Measurements from ENCODE around the gene EBI3. TPM values are rescaled to one million over a fixed set of nuclear protein-coding genes. Genes with fewer than 3 reads are reported as not detected.

Gene EBI3
- total and polyA plus RNA-seq, 10 donors, result 15.0 to 60.6 (median 34.2) TPM

DNA sequence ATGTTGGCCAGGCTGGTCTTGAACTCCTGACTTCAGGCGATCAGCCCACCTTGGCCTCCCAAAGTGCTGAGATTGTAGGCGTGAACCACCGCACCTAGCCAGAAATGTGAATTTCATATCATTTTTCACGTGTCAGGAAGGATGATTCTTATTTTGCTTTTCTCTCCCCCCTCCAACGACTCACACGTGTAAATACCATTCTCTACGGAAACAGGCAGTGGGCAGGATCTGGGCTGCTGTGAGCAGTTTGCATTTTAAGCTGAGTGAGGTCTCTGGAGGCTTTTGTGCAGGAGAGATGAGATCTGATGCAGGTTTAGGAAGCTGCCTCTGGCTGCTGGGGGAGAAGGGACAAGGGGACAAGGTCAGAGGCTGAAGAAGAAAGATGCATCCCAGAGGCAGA lies 35.0 kb upstream of the EBI3 start:
- intact Hi-C loops (cut with DNase I; ENCODE audit: low total_unique reads), result no loop called here
- Histone ChIP-seq H3K27me3 (replicated peaks in 1 of 7) (peaks cover 0 to 82% (median 37%) of the 10 kb centered on the region in 7 donors), H3K4me1 (peaks cover 0 to 11% (median 5%) of the 10 kb centered on the region in 6 donors), H3K4me3 (no peak overlapping the region), H3K9me3 (no peaks in the 10 kb centered on the region), H3K27ac (no peak overlapping the region), H3K36me3 (no peaks in the 10 kb centered on the region)
- no peak for TF ChIP-seq POLR2AphosphoS5 (IDR thresholded peaks at IDR 0.05)
- TF ChIP-seq, protein P1, sequence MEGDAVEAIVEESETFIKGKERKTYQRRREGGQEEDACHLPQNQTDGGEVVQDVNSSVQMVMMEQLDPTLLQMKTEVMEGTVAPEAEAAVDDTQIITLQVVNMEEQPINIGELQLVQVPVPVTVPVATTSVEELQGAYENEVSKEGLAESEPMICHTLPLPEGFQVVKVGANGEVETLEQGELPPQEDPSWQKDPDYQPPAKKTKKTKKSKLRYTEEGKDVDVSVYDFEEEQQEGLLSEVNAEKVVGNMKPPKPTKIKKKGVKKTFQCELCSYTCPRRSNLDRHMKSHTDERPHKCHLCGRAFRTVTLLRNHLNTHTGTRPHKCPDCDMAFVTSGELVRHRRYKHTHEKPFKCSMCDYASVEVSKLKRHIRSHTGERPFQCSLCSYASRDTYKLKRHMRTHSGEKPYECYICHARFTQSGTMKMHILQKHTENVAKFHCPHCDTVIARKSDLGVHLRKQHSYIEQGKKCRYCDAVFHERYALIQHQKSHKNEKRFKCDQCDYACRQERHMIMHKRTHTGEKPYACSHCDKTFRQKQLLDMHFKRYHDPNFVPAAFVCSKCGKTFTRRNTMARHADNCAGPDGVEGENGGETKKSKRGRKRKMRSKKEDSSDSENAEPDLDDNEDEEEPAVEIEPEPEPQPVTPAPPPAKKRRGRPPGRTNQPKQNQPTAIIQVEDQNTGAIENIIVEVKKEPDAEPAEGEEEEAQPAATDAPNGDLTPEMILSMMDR (IDR thresholded peaks at IDR 0.05 in 8 of 11, conservative IDR thresholded peaks at IDR 0.05 in 3 of 11), result no peak
- no peak for TF ChIP-seq POLR2A (IDR thresholded peaks at IDR 0.05)
- WGBS, 5 donors, result 48 to 53% (median 52%) methylated on average over 7 of the region's 7 CpGs
- no peak for DNase-seq

DNA sequence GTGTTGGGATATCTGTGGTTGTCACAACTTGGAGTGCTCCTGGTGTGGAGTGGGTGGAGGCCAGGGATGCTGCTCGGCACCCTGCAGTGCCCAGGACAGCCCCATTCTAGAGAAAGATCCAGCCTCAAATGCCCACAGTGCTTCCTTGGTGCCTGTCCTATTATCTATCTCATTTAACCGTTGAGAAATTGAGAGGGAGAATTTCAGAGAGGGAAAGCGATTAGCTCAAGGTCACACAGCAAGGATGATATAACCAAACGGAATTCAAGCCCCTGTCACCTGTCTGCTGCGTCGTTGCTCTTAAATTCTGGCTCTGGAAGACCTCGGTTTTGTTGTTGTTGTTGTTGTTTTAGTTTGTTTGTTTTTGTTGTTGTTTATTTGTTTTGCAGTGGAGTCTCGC lies 33.3 kb upstream of the EBI3 start:
- TF ChIP-seq POLR2AphosphoS5 (IDR thresholded peaks at IDR 0.05) (no peak), POLR2A (IDR thresholded peaks at IDR 0.05) (no peak)
- TF ChIP-seq, protein P1 (IDR thresholded peaks at IDR 0.05 in 8 of 11, conservative IDR thresholded peaks at IDR 0.05 in 3 of 11), result no peak
- H3K4me1 ChIP-seq, result peaks cover 0 to 11% (median 5%) of the 10 kb centered on the region in 6 donors
- no peak overlapping the region for H3K27ac ChIP-seq
- intact Hi-C loops (cut with DNase I; ENCODE audit: low total_unique reads), result no loop called here
- no peak overlapping the region for H3K4me3 ChIP-seq
- H3K9me3 ChIP-seq, result no peaks in the 10 kb centered on the region
- H3K36me3 ChIP-seq, result no peaks in the 10 kb centered on the region
- peaks cover 0 to 93% (median 37%) of the 10 kb centered on the region in 7 donors for H3K27me3 ChIP-seq (replicated peaks in 1 of 7)
- WGBS, 5 donors, result 77 to 85% (median 79%) methylated on average over 8 of the region's 8 CpGs
- no peak for DNase-seq

GRCh38 chr19:4196587-4197148 lies 32.7 kb upstream of the EBI3 start:
- Histone ChIP-seq H3K4me1 (peaks cover 0 to 11% (median 5%) of the 10 kb centered on the region in 6 donors), H3K4me3 (no peak overlapping the region), H3K36me3 (no peaks in the 10 kb centered on the region), H3K27me3 (replicated peaks in 1 of 7) (peaks cover 0 to 91% (median 37%) of the 10 kb centered on the region in 7 donors), H3K9me3 (no peaks in the 10 kb centered on the region), H3K27ac (no peak overlapping the region)
- DNase-seq, result no peak
- TF ChIP-seq POLR2A (IDR thresholded peaks at IDR 0.05) (no peak), POLR2AphosphoS5 (IDR thresholded peaks at IDR 0.05) (no peak)
- TF ChIP-seq, protein P1 (IDR thresholded peaks at IDR 0.05 in 8 of 11, conservative IDR thresholded peaks at IDR 0.05 in 3 of 11), result no peak
- 79 to 94% (median 83%) methylated on average over 17 to 22 of the region's 22 CpGs for WGBS, 5 donors
- intact Hi-C loops (cut with DNase I; ENCODE audit: low total_unique reads), result no loop called here

DNA sequence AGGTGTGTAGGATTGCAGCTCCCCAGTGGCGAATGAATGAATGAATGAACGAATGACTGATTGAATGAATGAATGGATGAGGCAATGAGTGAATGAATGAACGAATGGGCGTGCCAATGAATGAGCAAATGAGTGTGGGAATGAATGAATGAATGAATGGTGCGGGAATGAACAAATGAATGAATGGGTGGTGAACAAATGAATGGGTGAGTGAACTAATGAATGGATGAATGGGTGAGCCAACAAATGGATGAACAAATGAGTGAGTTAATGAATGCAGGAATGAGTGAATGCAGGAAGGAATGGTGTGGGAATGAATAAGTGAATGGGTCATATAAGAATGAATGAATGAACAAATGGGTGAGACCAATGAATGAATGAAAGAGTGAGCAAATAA lies 32.1 kb upstream of the EBI3 start:
- Histone ChIP-seq H3K27ac (no peak overlapping the region), H3K36me3 (no peaks in the 10 kb centered on the region), H3K9me3 (no peaks in the 10 kb centered on the region), H3K4me3 (no peak overlapping the region), H3K27me3 (replicated peaks in 1 of 7) (peaks cover 0 to 85% (median 37%) of the 10 kb centered on the region in 7 donors), H3K4me1 (peaks cover 0 to 11% (median 5%) of the 10 kb centered on the region in 6 donors)
- no peak for DNase-seq
- intact Hi-C loops (cut with DNase I; ENCODE audit: low total_unique reads), result no loop called here
- TF ChIP-seq POLR2A (IDR thresholded peaks at IDR 0.05) (no peak), POLR2AphosphoS5 (IDR thresholded peaks at IDR 0.05) (no peak)
- TF ChIP-seq, protein P1 (IDR thresholded peaks at IDR 0.05 in 8 of 11, conservative IDR thresholded peaks at IDR 0.05 in 3 of 11), result no peak
- 81 to 90% (median 85%) methylated on average over 5 of the region's 5 CpGs for WGBS, 5 donors

All from spleen (tissue), 11 donors.